ENCODE measurements around the gene FGF14. TPM values are rescaled to one million over a fixed set of nuclear protein-coding genes. Genes with fewer than 3 reads are reported as not detected.

FGF14 gene
- total RNA-seq, 1 donor from 2014 or later: 2.9 TPM

- Histone ChIP-seq H3K36me3 (no peaks in the 10 kb centered on the region), H3K9me3 (replicated peaks) (peaks cover 5% of the 10 kb centered on the region), H3K27me3 (ENCODE audit: low read depth) (no peaks in the 10 kb centered on the region), H3K4me1 (peaks cover 3% of the 10 kb centered on the region), H3K4me3 (no peak overlapping the region), H3K27ac (replicated peaks) (no peak overlapping the region)
- no peak for TF ChIP-seq CTCF (IDR thresholded peaks at IDR 0.05; ENCODE audit: borderline replicate concordance)
- no peak for DNase-seq
- intact Hi-C loops (cut with micrococcal nuclease): loop anchor here (10.0 kb wide), 1 partner anchor 605 kb away; no protein-coding TSS in a partner anchor
Observed at GRCh38 chr13:101949681-101950080, 452.2 kb downstream of the FGF14 start.

GRCh38 chr13:101946401-101946800 lies 455.4 kb downstream of the FGF14 start:
- intact Hi-C loops (cut with micrococcal nuclease): loop anchor here (10.0 kb wide), 1 partner anchor 608 kb away; no protein-coding TSS in a partner anchor
- no peak overlapping the region for H3K4me3 ChIP-seq
- TF ChIP-seq CTCF (IDR thresholded peaks at IDR 0.05; ENCODE audit: borderline replicate concordance): no peak
- no peak for DNase-seq
- no peaks in the 10 kb centered on the region for H3K36me3 ChIP-seq
- peaks cover under 1% of the 10 kb centered on the region for H3K4me1 ChIP-seq
- no peak overlapping the region for H3K27ac ChIP-seq (replicated peaks)
- H3K27me3 ChIP-seq (ENCODE audit: low read depth): no peaks in the 10 kb centered on the region
- peaks cover 5% of the 10 kb centered on the region for H3K9me3 ChIP-seq (replicated peaks)

GRCh38 chr13:101945435-101945834 lies 456.4 kb downstream of the FGF14 start:
- intact Hi-C loops (cut with micrococcal nuclease): loop anchor here (10.0 kb wide), 1 partner anchor 609 kb away; no protein-coding TSS in a partner anchor
- Histone ChIP-seq H3K4me3 (no peak overlapping the region), H3K36me3 (no peaks in the 10 kb centered on the region), H3K27ac (replicated peaks) (no peak overlapping the region), H3K9me3 (replicated peaks) (peaks cover 5% of the 10 kb centered on the region), H3K4me1 (no peaks in the 10 kb centered on the region), H3K27me3 (ENCODE audit: low read depth) (no peaks in the 10 kb centered on the region)
- no peak for TF ChIP-seq CTCF (IDR thresholded peaks at IDR 0.05; ENCODE audit: borderline replicate concordance)
- no peak for DNase-seq

GRCh38 chr13:101944521-101944920 lies 457.3 kb downstream of the FGF14 start:
- intact Hi-C loops (cut with micrococcal nuclease): loop anchor here (5.0 to 10.0 kb wide), 2 partner anchors 513 to 610 kb away; no protein-coding TSS in a partner anchor
- no peak for TF ChIP-seq CTCF (IDR thresholded peaks at IDR 0.05; ENCODE audit: borderline replicate concordance)

GRCh38 chr13:101942535-101943157 lies 459.2 kb downstream of the FGF14 start:
- H3K27me3 ChIP-seq (ENCODE audit: low read depth): no peaks in the 10 kb centered on the region
- H3K4me1 ChIP-seq: no peaks in the 10 kb centered on the region
- H3K27ac ChIP-seq (replicated peaks): no peak overlapping the region
- no peak overlapping the region for H3K4me3 ChIP-seq
- intact Hi-C loops (cut with micrococcal nuclease): loop anchor here (5.0 to 10.0 kb wide), 2 partner anchors 515 to 612 kb away; no protein-coding TSS in a partner anchor
- DNase-seq: no peak
- peak; percentile 57 for TF ChIP-seq CTCF (IDR thresholded peaks at IDR 0.05; ENCODE audit: borderline replicate concordance)
- no peaks in the 10 kb centered on the region for H3K36me3 ChIP-seq
- peaks cover 5% of the 10 kb centered on the region for H3K9me3 ChIP-seq (replicated peaks)

More at GRCh38 chr13:101944521-101944920, 457.3 kb downstream of the FGF14 start:
- no peak for DNase-seq
- Histone ChIP-seq H3K36me3 (no peaks in the 10 kb centered on the region), H3K9me3 (replicated peaks) (peaks cover 5% of the 10 kb centered on the region), H3K4me3 (no peak overlapping the region), H3K27me3 (ENCODE audit: low read depth) (no peaks in the 10 kb centered on the region), H3K27ac (replicated peaks) (no peak overlapping the region), H3K4me1 (no peaks in the 10 kb centered on the region)
